ENCODE results near the gene MVP. TPM values are rescaled to one million over a fixed set of nuclear protein-coding genes. Genes with fewer than 3 reads are reported as not detected.

The MVP gene
- polyA plus RNA-seq, 1 donor, result 15.3 TPM

DNA sequence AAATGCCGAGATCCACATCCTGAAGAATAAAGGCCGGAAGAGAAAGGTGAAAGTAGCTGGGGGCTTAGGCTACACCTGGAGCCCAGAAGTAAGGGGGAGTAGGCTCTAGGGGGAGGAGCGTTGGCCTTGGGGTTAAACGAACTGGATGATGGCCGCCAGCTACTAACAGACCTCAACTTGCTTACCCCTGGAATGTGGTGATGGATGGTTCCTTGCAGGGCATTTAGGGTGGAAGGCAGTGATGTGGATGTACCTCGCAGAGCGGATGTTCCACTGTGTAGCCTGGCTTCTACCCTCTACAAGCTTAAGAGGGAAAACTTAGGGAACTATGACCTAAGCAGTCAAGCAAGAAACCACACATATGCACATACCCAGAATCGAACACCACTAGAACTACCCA, 16.2 kb upstream of the MVP start:
- no peak for DNase-seq

DNA sequence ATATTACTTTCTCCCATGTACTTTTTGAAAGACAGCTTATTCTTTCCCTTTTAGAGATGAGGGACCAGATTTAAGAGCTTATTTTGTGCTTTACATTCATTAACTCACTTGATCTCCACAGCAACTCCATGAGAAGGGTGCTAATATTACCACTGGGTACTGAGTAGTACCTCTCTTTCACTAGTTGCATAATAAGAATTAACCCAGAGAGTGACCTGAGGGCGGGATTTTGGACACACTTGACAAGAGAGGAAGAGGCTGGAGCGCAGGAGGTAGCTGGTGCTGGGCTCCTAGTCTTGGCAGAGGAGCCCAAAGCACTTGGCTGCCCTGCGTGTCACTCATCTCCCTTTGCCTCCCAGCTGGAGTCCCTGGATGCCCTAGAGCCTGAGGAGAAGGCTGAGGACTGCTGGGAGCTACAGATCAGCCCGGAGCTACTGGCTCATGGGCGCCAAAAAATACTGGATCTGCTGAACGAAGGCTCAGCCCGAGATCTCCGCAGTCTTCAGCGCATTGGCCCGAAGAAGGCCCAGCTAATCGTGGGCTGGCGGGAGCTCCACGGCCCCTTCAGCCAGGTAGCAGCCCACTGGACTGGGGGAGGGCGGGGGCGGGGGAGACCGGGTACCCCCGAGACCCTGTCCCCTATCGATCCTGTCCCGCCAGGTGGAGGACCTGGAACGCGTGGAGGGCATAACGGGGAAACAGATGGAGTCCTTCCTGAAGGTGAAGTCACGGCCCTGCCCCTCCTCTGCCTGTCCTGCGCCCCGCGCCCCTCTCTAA, 15.6 kb upstream of the MVP start:
- no peak for DNase-seq

GRCh38 chr16:29805232-29806098, 14.8 kb upstream of the MVP start:
- peak; percentile 96 for DNase-seq

DNA sequence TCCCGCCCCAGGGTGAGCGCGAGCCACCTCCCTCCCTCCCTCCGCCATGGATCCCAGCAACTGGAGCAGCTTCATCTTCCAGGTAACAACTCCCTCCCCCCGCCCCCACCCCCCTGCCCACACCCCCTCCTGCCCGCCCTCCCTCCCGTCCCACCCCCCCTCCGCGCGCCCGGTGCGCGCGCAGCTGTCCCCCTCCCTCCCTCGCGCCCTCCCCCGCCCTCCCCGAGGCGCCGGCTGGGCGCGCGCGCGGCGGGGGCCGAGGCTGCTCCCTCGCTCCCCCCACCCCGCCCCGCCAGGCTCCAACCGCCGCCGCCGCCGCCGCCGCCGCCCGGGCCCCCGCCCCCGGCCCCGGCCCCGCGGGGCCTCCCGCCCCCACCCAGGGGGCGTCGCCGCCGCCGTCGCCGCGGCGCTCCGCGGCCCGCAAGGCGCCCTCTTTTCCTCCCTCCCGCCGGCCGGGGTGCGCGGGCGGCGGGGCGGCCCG, 14.1 kb upstream of the MVP start, which contains the start of gene MAZ:
Gene MAZ, plus strand, starts transcription at position 431 of the 481 bp plus-strand sequence. CDS start 173 bp downstream, outside the sequence.
- DNase-seq, result no peak

GRCh38 chr16:29806641-29807425, 13.4 kb upstream of the MVP start:
- peak; percentile 42 for DNase-seq

DNA sequence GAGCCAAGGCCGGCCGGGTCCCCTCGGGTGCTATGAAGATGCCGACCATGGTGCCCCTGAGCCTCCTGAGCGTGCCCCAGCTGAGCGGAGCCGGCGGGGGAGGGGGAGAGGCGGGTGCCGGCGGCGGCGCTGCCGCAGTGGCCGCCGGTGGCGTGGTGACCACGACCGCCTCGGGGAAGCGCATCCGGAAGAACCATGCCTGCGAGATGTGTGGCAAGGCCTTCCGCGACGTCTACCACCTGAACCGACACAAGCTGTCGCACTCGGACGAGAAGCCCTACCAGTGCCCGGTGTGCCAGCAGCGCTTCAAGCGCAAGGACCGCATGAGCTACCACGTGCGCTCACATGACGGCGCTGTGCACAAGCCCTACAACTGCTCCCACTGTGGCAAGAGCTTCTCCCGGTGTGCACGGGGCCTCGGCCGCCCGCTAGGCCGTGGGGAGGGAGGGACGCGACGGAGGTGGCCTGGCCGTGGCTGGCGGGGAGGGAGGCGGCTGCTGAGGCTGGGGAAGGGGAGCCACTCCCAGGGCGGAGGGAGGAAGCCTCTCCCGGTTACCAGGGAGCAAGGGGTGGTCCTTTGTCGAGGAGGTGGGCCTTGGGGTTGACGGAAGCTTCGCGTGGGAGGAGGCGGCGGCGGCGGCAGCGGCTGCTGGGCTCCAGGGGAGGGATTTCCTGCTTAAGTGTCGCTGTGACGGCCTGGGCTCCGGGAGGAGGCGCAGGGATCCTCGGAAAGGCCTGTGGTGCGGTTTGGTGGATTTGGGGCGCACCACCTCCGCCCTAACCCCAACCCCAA, 12.6 kb upstream of the MVP start:
- peak; percentile 89 for DNase-seq

DNA sequence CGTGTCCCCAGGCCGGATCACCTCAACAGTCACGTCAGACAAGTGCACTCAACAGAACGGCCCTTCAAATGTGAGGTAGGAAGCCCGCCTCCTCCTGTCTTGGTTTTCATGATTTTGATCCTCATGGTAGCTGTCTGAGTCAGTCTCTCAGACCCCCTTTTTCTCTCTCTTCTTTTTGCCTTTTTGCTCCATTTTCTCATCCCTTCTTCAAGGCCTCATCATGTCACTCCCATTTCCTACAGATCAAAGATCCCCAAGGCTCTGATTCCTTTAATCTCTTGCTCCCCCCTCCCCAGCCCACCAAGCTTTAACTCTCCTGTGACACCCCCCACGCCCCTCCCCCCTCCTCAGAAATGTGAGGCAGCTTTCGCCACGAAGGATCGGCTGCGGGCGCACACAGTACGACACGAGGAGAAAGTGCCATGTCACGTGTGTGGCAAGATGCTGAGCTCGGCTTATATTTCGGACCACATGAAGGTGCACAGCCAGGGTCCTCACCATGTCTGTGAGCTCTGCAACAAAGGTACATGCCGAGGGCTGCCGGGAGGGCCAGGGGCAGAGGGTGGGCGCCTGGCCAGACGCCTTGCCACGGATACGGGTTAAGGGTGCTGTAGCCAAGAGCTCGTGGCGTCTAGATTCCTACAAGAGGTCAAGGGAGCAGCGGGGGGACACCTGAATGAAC, 11.9 kb upstream of the MVP start:
- no peak for DNase-seq

DNA sequence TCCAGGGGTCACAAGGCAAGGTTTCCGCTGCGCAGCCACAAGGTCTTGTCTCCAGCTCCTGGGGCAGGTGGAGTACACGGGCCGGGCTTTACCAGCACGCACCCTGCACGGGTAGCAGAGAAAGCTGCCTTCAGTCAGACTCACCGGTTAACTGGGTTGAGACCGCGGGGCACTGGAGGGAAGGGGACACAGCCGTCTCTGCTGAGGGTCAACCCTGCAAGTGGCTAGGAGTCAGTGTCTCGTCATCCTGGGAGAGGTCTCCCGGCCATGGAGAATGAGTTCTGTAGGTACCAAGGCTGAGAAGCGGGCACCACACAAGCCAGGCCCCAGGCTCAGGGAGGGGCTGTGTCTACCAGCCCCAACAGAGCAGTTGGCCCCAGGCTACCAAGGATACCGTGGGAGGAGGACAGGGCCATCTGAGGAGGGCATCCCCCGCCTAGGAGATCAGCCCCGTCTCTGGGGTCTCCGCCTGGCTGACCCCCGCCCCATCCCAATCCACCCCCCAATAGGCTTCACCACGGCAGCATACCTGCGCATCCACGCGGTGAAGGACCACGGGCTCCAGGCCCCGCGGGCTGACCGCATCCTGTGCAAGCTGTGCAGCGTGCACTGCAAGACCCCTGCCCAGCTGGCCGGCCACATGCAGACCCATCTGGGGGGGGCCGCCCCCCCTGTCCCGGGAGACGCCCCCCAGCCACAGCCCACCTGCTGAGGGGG, 11.1 kb upstream of the MVP start:
- DNase-seq, result no peak

DNA sequence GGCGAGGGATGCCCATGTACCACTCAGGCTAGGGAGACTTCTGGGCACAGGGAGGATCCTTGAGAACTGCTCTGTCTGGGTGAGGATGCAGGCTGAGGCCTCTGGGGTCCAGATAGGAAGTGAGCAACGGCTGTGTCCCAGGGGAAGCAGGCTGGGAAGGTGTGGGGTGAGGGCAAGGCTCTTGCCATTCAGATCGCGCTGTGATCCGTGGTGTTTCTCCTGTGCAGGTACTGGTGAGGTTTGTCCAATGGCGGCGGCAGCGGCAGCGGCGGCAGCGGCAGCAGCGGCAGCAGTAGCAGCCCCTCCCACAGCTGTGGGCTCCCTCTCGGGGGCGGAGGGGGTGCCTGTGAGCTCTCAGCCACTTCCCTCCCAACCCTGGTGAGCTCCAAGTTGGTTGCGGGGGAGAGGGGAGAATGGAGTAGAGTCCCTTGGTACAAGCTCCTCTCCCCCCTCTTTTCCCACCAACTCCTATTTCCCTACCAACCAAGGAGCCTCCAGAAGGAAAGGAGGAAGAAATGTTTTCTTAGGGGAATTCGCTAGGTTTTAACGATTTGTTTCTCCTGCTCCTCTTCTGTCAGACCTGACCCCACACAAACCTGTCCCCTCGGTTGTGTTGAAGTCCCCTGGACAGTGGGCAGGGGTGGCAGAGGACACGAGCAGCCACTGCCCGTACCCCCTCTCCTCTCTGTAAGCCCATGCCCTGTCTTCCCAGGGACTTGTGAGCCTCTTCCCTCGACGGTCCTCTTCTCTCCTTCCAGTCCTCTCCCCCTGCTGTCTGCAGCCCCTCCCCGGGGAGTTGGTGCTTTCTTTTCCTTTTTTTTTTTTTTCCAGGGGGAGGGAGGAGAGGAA, 10.2 kb upstream of the MVP start:
- no peak for DNase-seq

- DNase-seq, result no peak
Observed at GRCh38 chr16:29810699-29811169, 9.5 kb upstream of the MVP start.

DNA sequence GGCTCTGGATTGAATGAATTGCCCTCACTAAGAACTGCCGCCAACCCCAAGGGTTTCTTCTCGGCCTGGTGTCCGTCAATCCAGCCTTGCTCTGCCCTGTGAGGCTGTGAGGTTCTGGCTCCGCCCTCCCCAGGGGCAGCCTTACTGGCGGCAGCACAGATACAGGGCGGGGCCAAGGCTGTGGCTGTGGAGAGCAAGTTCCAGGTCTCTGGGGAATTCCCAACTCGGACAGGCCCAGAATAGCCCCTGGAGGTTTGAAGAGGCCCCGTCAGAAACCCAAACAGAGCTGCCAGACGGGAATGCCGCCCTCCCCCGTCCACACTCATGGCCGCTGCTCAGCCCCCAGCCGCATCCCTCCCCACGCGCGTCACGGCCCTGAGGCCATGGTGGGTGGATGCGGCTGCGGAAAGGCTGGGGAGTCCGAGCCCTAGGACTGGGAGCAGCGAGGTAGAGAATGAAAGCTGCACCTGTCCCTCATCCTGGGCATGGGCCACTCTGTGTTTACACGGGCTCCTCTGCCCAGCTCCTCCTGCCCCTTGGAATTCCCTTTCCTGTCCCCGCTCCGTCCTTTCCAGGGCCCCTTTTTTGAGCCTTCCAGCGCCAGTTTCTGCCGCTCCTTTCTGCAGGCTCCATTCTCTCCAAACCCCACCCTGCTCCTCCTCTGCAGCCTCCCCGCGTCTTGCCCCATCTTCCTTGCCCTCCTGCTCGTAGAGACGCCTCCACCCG, 8.9 kb upstream of the MVP start:
- peak; percentile 93 for DNase-seq

DNA sequence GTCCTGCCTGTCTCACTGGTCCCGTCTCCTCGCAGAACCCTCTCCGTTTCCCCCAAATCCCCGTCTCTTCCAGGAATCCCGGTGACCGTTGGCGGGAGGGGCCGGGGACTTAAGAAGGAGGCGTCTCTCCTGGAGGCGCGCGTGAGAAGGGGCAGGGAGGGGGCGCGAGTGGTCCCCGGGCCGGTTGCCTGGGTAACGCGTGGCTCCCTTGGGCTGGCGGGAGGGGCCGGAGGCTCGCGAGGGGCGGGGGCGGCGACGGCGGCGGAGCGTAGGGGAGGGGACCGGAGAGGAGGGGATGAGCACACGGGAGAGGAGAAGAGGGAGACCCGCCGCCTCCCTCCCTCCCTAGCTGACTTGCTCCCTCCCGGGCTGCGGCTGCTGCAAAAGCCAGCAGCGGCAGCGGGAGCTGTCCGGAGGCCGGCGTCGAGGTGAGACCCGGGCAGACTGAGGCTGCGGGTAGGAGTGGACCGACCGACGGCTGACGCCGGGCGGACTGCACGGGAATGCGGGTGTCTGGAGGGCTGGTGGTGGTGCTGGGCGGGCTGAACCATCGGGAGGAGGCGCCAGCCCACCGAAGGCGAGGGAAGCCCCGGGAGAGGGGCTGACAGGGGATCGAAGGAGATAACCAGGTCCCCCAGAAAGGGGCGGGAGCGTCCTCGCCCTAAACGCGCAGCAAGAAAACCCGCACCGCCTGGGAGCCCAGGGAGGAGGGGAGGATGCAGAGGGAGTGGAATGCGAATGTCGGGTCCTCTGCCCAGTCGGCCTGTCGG, 8.2 kb upstream of the MVP start, which contains the start of gene PRRT2:
Gene PRRT2, plus strand, starts transcription at position 298 of the 770 bp plus-strand sequence. CDS start 862 bp downstream, outside the sequence.
- peak; percentile 78 for DNase-seq

GRCh38 chr16:29812754-29813643, 7.3 kb upstream of the MVP start:
- DNase-seq, result no peak

DNA sequence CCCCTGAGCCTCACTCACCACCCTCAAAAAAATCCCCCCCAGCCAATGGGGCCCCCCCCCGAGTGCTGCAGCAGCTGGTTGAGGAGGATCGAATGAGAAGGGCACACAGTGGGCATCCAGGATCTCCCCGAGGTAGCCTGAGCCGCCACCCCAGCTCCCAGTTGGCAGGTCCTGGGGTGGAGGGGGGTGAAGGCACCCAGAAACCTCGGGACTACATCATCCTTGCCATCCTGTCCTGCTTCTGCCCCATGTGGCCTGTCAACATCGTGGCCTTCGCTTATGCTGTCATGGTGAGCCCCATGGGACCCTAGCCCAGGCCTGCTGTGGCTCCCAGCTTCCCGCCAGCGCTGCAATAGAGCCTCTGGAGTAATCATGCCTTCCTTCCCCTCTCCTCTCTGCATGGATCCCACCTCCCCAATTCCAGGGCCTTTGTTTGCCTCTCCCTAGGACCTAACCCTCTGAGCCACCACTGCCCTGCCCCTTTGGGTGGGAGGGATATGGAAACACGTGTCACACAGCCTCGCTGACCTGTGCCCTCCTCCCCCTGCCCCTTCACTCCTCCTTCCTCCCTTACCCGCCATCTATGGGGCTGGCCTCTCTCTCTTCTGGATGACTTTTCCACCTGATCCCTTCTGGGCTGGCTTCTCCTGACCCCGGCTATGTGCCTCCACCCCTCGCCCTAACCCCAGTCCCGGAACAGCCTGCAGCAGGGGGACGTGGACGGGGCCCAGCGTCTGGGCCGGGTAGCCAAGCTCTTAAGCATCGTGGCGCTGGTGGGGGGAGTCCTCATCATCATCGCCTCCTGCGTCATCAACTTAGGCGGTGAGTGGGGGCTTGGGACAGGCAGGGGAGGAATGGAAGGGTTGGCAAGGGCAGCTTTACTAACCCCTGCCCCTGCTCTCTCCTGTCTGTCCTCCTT, 6.4 kb upstream of the MVP start:
- DNase-seq, result no peak

- no peak for DNase-seq
Observed at GRCh38 chr16:29814592-29814991, 5.7 kb upstream of the MVP start.
